GM21360 (cell line): ENCODE measurements around the gene KDM4E.
"Not testable (repeated sequence)": the region's sequence is repeated elsewhere in the genome, so short reads cannot be mapped to it uniquely, and the experiment has no call there.

Experiments used
- ATAC-seq: cut with Tn5 transposase; IDR thresholded peaks from one replicate; pipeline ENCODE4 v1.9.1; 2021; ENCODE audit warnings: mild to moderate bottlenecking, moderate library complexity; ENCODE audit not compliant: unreplicated experiment

The KDM4E gene

GRCh38 chr11:95049122-95049521 is 24.1 kb downstream of the KDM4E start, which contains the start of gene KDM4F:
KDM4F (plus strand) TSS chr11:95049422.
- not testable (repeated sequence) for ATAC-seq

- ATAC-seq = no peak
Observed at GRCh38 chr11:95050595-95051202, 25.6 kb downstream of the KDM4E start.

GRCh38 chr11:95054356-95054755 is 29.3 kb downstream of the KDM4E start:
- ATAC-seq = no peak

- ATAC-seq = peak; percentile 98
Observed at GRCh38 chr11:95055283-95055897, 30.3 kb downstream of the KDM4E start.

- ATAC-seq = no peak
Observed at GRCh38 chr11:95057959-95058358, 32.9 kb downstream of the KDM4E start.

GRCh38 chr11:95058621-95059020 is 33.6 kb downstream of the KDM4E start:
- ATAC-seq = no peak

GRCh38 chr11:95059046-95059445 is 34.0 kb downstream of the KDM4E start:
- ATAC-seq = no peak

GRCh38 chr11:95065336-95065735 is 40.3 kb downstream of the KDM4E start:
- ATAC-seq = no peak

GRCh38 chr11:95066716-95067038 is 41.6 kb downstream of the KDM4E start, which contains the start of gene SRSF8:
SRSF8 (plus strand) TSS chr11:95066919; CDS start chr11:95067227, 308 bp downstream.
- ATAC-seq = peak; percentile 33

- ATAC-seq = peak; percentile 53
Observed at GRCh38 chr11:95067039-95067840, 42.2 kb downstream of the KDM4E start.

GRCh38 chr11:95067841-95068219 is 42.8 kb downstream of the KDM4E start:
- no peak for ATAC-seq

- peak; percentile 65 for ATAC-seq
Observed at GRCh38 chr11:95068549-95068948, 43.5 kb downstream of the KDM4E start.

GRCh38 chr11:95070471-95070870 is 45.4 kb downstream of the KDM4E start:
- no peak for ATAC-seq

GRCh38 chr11:95072948-95073347 is 47.9 kb downstream of the KDM4E start:
- ATAC-seq = no peak

- no peak for ATAC-seq
Observed at GRCh38 chr11:95074792-95075563, 49.9 kb downstream of the KDM4E start.

- no peak for ATAC-seq
Observed at GRCh38 chr11:95076416-95076815, 51.4 kb downstream of the KDM4E start.

GRCh38 chr11:95076981-95077380 is 51.9 kb downstream of the KDM4E start:
- ATAC-seq = no peak
